ENCODE data around the gene TNIP1.

DNA sequence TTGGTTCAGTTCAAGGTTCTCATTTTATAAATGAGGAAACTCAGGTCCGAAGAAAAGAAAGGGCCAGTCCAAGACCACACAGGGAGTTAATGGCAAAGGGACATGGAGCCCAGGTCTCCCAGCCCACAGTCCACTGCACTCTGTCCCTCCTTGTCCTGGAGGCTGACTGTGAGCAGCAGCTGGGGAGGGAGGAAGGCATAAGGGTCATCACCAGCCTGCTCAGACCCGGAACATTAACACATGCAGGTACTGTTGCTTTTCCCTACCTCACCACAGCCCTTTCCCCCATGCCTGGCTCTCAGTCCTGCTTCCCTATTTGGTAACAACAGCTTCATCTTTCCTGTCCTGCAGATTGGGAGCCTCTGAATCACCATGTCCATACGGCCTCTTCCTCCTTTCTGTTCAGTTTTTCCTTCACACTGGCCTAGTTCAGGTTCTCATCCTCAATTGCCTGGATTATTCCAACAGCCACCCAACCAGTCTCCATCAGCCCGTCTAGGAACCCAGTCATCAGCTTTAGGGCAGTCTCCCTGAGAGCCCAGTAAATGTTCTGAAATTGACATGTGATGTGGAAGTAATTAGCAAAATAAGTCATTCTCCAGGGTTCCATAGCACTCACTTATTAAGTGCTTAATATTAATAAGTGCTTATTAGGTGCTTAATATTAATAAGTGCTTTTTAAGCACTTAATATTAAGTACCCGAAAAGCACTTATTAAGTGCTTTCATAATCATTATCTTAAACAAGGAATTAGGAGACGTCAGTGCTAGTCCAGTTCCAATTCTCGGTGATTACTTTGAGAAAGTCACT lies 56.2 kb downstream of the TNIP1 start:
- no peak for TF ChIP-seq EZH2 (IDR thresholded peaks at IDR 0.05; ENCODE audit: borderline replicate concordance, low read depth, low read length, severe bottlenecking)
- TF ChIP-seq, protein P1, sequence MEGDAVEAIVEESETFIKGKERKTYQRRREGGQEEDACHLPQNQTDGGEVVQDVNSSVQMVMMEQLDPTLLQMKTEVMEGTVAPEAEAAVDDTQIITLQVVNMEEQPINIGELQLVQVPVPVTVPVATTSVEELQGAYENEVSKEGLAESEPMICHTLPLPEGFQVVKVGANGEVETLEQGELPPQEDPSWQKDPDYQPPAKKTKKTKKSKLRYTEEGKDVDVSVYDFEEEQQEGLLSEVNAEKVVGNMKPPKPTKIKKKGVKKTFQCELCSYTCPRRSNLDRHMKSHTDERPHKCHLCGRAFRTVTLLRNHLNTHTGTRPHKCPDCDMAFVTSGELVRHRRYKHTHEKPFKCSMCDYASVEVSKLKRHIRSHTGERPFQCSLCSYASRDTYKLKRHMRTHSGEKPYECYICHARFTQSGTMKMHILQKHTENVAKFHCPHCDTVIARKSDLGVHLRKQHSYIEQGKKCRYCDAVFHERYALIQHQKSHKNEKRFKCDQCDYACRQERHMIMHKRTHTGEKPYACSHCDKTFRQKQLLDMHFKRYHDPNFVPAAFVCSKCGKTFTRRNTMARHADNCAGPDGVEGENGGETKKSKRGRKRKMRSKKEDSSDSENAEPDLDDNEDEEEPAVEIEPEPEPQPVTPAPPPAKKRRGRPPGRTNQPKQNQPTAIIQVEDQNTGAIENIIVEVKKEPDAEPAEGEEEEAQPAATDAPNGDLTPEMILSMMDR (IDR thresholded peaks at IDR 0.05; ENCODE audit: borderline replicate concordance, extremely low read depth, low read length, poor library complexity, severe bottlenecking): no peak

All from DND-41 (cell line).